Fibroblast of lung (primary cell): Measurements from ENCODE around the gene TBX1. TPM values are rescaled to one million over a fixed set of nuclear protein-coding genes. Genes with fewer than 3 reads are reported as not detected.

ENCODE experiments used
- DNase-seq, 2 donors: peaks; one replicate each; pipeline versions ENCODE4 v3.0.0 to v3.0.0-alpha.2; 2010; ENCODE audit warnings: low read depth in 2 of 2
- H2AFZ ChIP-seq: 2 replicates; pipeline ENCODE4 v1.5.1; 2012; ENCODE audit warnings: low read length, control low read depth, inconsistent platforms
- H3K27ac ChIP-seq: 2 replicates; pipeline ENCODE4 v1.5.1; 2011; ENCODE audit warnings: low read length, control low read depth; ENCODE audit not compliant: insufficient read depth
- H3K27me3 ChIP-seq: 2 replicates; pipeline ENCODE4 v1.5.1; 2011; ENCODE audit warnings: mild to moderate bottlenecking, low read length; ENCODE audit not compliant: control insufficient read depth, insufficient read depth
- H3K36me3 ChIP-seq: 2 replicates; pipeline ENCODE4 v1.5.1; 2011; ENCODE audit warnings: low read length; ENCODE audit not compliant: control insufficient read depth, insufficient read depth
- H3K4me1 ChIP-seq: 2 replicates; pipeline ENCODE4 v1.5.1; 2011; ENCODE audit warnings: low read length; ENCODE audit not compliant: control insufficient read depth, insufficient read depth; ENCODE audit errors: extremely low read depth
- H3K4me2 ChIP-seq: 2 replicates; pipeline ENCODE4 v1.5.1; 2011; ENCODE audit warnings: low read length, control low read depth; ENCODE audit not compliant: insufficient read depth; ENCODE audit errors: extremely low read depth
- H3K4me3 ChIP-seq, 4 experiments: fragments of 200-600 bp in 1 of 4; sonication (generic) in 1 of 4; replicated peaks in 1 of 4; 2 replicates each; pipeline ENCODE4 v1.5.1; 2011 to 2016; ENCODE audit warnings: low read length in 4 of 4, low read depth in 3 of 4, mild to moderate bottlenecking in 3 of 4, control low read depth in 2 of 4, inconsistent platforms in 1 of 4, mixed read lengths in 1 of 4; ENCODE audit not compliant: insufficient read depth in 1 of 4; ENCODE audit errors: control extremely low read depth in 1 of 4
- H3K79me2 ChIP-seq: 2 replicates; pipeline ENCODE4 v1.5.1; 2012; ENCODE audit warnings: mild to moderate bottlenecking, low read length, inconsistent platforms; ENCODE audit not compliant: control insufficient read depth, insufficient read depth
- H3K9ac ChIP-seq: 2 replicates; pipeline ENCODE4 v1.5.1; 2011; ENCODE audit warnings: mild to moderate bottlenecking, low read length, control low read depth; ENCODE audit not compliant: insufficient read depth
- H3K9me3 ChIP-seq: 2 replicates; pipeline ENCODE4 v1.5.1; 2012; ENCODE audit warnings: low read depth, low read length; ENCODE audit not compliant: control insufficient read depth, insufficient read depth
- H4K20me1 ChIP-seq: 2 replicates; pipeline ENCODE4 v1.5.1; 2011; ENCODE audit warnings: low read length; ENCODE audit not compliant: control insufficient read depth, insufficient read depth; ENCODE audit errors: extremely low read depth
- EZH2 ChIP-seq: IDR thresholded peaks from 2 replicates; pipeline ENCODE4 v1.5.1; 2012; ENCODE audit warnings: low read length, control low read depth, mild to moderate bottlenecking; ENCODE audit errors: missing control alignments
- polyA plus RNA-seq, 2 donors: library from polyadenylated mRNA; depleted of rRNA in 1 of 2; stranded (reverse) in 1 of 2; unstranded in 1 of 2; fragments of >200 nt; gene quantifications; 2 replicates each; pipeline ENCODE4 v1.2.1, GENCODE V29; 2011 to 2012; ENCODE audit warnings: missing spikeins in 1 of 2
- total RNA-seq: library from RNA; depleted of rRNA; stranded (reverse); fragments of >200 nt; gene quantifications from 2 replicates; pipeline ENCODE4 v1.2.1, GENCODE V29; 2014
- TF ChIP-seq, protein P1 (sequence below), 2 donors: IDR thresholded peaks in 1 of 2; conservative IDR thresholded peaks in 1 of 2; 1 replicate in 1 of 2; 2 replicates in 1 of 2; pipeline ENCODE4 v1.5.1; 2011 to 2012; ENCODE audit warnings: low read length in 2 of 2, control low read depth in 1 of 2, inconsistent platforms in 1 of 2, low read depth in 1 of 2, mild to moderate bottlenecking in 1 of 2

TBX1 gene
- total and polyA plus RNA-seq, 2 donors (not counting 1 experiment from before 2014, with no cell fraction given), result not detected

DNA sequence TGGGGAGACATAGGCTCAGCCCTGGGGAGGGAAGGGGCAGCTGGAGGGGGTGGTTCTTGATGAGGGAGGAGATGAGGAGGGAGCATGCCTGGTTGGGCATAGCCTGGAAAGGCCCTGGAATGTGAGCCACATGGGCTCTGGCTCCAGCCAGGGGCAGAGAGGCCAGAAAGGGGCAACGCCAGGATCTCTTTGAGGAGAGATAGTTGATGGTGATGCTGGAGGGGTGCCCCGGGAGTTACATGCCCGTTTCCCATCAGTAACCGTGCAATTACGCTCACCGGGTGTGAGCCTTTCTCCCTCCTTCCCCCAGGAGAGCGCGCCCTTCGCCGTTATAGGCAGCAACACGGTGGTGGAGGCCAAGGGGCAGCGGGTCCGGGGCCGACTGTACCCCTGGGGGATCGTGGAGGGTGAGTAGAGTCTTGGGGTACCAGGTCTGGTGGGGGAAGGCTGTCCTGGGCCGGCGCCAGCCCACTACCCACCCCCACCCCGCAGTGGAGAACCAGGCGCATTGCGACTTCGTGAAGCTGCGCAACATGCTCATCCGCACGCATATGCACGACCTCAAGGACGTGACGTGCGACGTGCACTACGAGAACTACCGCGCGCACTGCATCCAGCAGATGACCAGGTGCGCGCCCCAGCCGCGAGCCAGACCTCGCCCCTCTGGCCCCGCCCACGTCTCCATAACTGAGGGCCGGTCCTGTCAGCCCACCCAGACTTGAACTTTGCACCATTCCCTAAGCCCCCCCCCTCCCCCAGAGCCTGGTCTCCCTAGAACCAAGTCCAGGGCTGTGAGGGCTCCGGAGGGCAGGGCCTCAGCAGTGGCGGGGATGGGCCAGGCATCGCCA is 39.0 kb upstream of the TBX1 start:
- Histone ChIP-seq H3K9me3 (no peaks in the 10 kb centered on the region), H3K36me3 (no peaks in the 10 kb centered on the region), H3K9ac (no peak overlapping the region), H3K4me1 (peaks cover 3% of the 10 kb centered on the region), H3K4me2 (no peak overlapping the region), H3K79me2 (no peaks in the 10 kb centered on the region), H3K4me3 (no peak overlapping the region), H3K27me3 (no peaks in the 10 kb centered on the region), H2AFZ (no peak overlapping the region), H3K27ac (no peak overlapping the region), H4K20me1 (no peaks in the 10 kb centered on the region)
- TF ChIP-seq EZH2, result no peak
- TF ChIP-seq, protein P1, sequence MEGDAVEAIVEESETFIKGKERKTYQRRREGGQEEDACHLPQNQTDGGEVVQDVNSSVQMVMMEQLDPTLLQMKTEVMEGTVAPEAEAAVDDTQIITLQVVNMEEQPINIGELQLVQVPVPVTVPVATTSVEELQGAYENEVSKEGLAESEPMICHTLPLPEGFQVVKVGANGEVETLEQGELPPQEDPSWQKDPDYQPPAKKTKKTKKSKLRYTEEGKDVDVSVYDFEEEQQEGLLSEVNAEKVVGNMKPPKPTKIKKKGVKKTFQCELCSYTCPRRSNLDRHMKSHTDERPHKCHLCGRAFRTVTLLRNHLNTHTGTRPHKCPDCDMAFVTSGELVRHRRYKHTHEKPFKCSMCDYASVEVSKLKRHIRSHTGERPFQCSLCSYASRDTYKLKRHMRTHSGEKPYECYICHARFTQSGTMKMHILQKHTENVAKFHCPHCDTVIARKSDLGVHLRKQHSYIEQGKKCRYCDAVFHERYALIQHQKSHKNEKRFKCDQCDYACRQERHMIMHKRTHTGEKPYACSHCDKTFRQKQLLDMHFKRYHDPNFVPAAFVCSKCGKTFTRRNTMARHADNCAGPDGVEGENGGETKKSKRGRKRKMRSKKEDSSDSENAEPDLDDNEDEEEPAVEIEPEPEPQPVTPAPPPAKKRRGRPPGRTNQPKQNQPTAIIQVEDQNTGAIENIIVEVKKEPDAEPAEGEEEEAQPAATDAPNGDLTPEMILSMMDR (conservative IDR thresholded peaks at IDR 0.05 in 1 of 2, IDR thresholded peaks at IDR 0.05 in 1 of 2; ENCODE audit: low read depth in 1 of 2, low read length in 2 of 2), result no peak
- DNase-seq, result no peak

DNA sequence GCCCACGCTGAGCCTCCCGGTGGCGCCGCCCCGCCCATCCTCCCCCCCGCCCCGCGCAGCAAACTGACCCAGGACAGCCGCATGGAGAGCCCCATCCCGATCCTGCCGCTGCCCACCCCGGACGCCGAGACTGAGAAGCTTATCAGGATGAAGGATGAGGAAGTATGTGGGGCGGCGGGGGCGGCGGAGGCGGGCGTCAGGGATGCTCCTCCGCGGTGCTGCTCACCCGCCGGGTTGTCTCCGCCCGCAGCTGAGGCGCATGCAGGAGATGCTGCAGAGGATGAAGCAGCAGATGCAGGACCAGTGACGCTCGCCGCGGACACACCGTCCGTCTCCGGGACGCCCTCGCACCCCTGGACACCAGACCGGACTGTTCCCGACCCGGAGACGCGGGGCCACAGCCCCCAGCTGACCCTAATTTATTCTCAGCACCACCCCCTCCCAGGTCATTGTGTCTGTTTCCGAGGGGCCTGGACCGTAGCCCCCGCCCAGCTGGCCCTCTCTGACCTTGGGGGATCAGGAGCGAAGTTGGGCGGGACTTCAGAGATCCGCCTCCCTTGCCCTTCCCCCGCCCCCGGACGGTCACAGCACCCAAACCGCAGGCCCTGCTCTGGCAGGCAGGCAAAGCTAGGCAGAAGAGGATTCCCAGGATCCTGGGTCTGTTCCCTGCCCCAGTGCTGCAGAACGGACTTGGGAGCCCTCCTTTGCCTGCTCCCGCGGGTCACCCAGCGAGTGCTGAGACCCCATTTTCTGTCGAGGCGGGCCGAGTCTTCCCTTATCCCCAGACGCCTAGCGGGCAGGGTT is 38.2 kb upstream of the TBX1 start:
- Histone ChIP-seq H2AFZ (no peak overlapping the region), H3K27ac (no peak overlapping the region), H3K4me1 (peaks cover 3% of the 10 kb centered on the region), H3K4me3 (no peak overlapping the region), H3K79me2 (no peaks in the 10 kb centered on the region), H3K9me3 (no peaks in the 10 kb centered on the region), H3K27me3 (no peaks in the 10 kb centered on the region), H3K9ac (no peak overlapping the region), H3K36me3 (no peaks in the 10 kb centered on the region), H3K4me2 (no peak overlapping the region), H4K20me1 (no peaks in the 10 kb centered on the region)
- no peak for TF ChIP-seq EZH2
- TF ChIP-seq, protein P1 (conservative IDR thresholded peaks at IDR 0.05 in 1 of 2, IDR thresholded peaks at IDR 0.05 in 1 of 2; ENCODE audit: low read depth in 1 of 2, low read length in 2 of 2), result no peak
- DNase-seq, result no peak

- Histone ChIP-seq H3K27me3 (no peaks in the 10 kb centered on the region), H4K20me1 (no peaks in the 10 kb centered on the region), H3K4me3 (no peak overlapping the region), H3K36me3 (no peaks in the 10 kb centered on the region), H3K9ac (no peak overlapping the region), H2AFZ (no peak overlapping the region), H3K79me2 (no peaks in the 10 kb centered on the region), H3K4me2 (no peak overlapping the region), H3K9me3 (no peaks in the 10 kb centered on the region), H3K4me1 (no peaks in the 10 kb centered on the region), H3K27ac (no peak overlapping the region)
- DNase-seq, result no peak
- TF ChIP-seq EZH2, result no peak
- TF ChIP-seq, protein P1 (conservative IDR thresholded peaks at IDR 0.05 in 1 of 2, IDR thresholded peaks at IDR 0.05 in 1 of 2; ENCODE audit: low read depth in 1 of 2, low read length in 2 of 2), result no peak
These were observed 37.7 kb upstream of the TBX1 start for GRCh38 chr22:19722982-19723231.
